Stimulated activated CD4-positive, alpha-beta T cell treated with anti-CD3 and anti-CD28 coated beads, Interleukin-12 subunit alpha, Interleukin-12 subunit beta, amount 100 ng/mL, for 24 hours (primary cell): ENCODE measurements around the gene UBE3B.

ENCODE experiments used
- DNase-seq, 2 experiments: peaks; one replicate each; pipeline ENCODE4 v3.0.0-alpha.2; 2020; ENCODE audit warnings: low read depth in 2 of 2

The UBE3B gene

GRCh38 chr12:109494348-109494881 lies 17.0 kb downstream of the UBE3B start:
- DNase-seq = no peak

DNA sequence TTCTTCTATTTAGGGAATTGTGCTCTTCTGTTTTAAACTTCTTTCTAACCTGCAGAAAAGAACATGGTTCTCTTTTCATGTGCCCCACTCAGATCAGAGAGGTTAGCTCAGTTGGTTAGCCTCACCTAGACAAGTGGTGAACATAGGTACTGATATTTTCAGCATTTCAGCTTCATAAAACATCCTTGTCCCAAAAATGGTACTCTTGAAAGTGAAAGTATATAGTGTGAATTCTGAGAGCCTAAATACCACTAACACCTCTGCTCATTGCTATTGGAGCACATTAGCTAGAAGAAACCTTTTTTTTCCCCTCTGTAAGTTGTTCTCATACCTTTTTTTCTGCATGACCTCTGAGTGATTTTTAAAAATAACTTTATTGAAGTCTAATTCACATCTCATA lies 17.6 kb downstream of the UBE3B start:
- no peak for DNase-seq

GRCh38 chr12:109496306-109496705 lies 18.9 kb downstream of the UBE3B start:
- DNase-seq = no peak

DNA sequence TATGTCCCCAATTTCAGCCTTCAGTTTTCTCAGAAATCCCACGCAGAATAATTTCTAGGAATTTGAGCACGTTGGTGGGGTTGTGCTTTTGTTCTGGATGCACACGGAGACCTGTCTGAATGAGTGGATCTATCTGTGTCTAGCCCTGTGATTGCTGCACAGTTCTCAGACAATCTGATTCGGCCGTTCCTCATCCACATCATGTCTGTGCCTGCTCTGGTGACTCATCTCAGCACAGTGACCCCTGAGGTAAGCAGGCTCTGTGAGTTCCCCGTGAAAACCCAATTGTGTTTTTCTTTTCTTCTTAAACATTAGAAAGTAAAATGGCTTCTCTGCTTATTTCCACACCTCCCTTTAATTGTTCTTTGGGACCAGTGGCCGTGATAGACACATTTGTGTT lies 20.2 kb downstream of the UBE3B start:
- no peak for DNase-seq

DNA sequence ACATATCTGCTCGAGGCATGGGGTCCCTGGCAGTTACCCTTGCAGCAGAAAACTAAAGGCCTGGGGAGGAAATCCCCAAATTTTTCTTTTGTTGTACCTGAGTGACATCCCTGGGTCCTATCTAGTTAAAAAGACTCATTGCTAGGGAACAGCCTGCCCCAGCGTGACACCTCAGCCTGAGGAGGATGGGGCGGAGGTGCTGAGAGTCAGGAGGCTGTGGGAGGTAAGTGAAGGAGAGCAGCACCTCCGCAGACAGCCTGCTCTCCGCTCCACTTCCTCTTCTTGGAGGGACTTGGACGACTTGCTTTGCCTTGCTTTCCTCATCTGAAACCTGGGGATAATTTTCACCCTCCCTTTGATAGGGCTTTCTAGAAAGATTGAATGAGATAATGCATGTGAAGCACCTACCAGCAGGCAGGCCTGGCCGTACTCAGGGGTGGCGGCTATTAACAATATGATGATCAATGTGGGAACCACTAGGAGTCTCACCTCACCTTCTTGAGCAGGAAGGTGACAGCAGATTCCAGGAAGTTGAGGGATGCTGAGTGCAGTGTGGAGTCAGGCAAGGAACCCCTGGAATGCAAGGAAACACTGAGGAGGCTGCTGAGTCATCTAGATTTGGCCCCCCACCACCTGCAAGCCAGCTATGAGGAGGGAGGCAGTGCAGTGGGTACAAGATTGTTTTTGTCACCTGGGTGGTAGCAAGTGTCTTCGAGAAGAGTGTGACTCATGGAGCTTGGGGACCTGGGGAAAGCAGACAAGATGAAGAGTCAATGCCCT lies 23.2 kb downstream of the UBE3B start:
- DNase-seq = no peak

DNA sequence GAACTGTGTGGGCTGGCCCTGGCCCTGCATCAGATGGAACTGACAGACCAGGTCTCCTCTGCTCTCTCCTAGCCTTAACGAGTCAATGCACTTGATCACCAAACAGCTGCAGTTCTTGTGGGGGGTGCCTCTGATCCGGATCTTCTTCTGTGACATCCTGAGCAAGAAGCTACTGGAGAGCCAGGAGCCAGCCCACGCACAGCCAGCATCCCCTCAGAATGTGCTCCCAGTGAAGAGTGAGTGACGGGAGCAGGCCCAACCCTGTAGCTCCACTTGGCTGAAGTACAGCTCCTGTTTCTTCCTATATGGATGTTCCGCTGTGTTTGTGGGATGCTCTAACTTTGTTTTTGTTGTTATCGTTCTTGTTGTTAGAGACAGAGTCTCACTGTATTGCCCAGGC lies 23.9 kb downstream of the UBE3B start:
- DNase-seq = no peak

GRCh38 chr12:109502332-109502731 lies 24.9 kb downstream of the UBE3B start:
- no peak for DNase-seq

- DNase-seq = no peak
These were observed 26.2 kb downstream of the UBE3B start for GRCh38 chr12:109503611-109504010.

DNA sequence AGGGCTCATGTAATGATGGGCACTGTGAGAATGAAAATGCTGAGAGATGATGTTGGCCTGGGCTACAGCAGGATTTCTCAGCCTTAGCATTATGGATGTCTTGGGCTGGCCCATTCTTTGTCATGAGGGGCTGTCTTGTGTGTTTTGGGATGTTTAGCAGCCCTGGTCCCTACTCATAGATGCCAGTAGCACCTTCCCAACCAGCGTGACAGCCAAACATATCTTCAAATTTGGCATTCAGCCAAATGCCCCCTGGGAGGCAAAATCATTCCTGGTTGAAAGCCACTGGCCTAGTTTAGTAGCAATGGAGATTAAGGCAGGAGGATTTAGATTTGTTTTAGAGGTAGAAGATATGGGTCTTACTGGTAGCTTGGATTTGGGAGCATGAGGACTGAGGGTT lies 26.6 kb downstream of the UBE3B start:
- no peak for DNase-seq

- no peak for DNase-seq
These were observed 32.8 kb downstream of the UBE3B start for GRCh38 chr12:109510196-109510595.

GRCh38 chr12:109512608-109513007 lies 35.2 kb downstream of the UBE3B start:
- no peak for DNase-seq

DNA sequence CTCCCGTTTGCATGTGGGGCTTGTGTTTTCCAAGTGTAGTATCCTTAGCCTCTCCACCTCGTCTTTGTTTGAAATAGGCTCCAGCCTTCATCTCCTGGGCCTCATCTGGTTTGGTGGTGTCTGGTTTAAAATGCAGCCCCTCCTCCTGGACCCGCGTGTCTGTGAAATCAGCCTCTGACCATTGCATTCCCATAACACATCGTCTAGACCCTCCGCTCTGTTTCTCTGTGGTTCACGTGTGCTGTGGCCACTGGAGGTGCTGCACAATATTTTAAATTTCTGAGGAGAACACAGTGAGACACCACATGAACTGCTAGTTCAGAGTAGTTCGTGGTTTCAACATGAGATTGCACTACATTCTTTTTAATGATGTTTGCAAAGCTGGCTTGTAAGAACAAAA lies 35.6 kb downstream of the UBE3B start:
- no peak for DNase-seq

DNA sequence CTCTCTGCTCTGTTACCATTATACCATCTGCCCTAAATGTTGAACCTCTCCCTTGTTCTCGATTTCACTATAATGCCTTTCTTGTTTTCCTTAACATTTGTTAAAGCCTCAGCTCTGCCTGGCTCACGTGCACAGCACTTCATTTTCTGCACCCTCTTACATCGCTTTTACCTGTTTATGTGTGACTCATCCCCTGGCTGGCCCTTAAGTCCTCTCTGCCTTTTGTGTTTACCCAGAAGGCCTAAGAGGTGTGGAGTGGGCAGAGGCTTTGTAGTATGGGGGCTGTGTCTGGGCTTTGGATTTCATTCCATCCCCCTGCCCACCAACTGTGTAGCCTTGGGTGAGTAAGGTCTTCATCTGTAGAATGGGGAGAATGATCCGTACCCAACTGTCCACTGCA lies 36.5 kb downstream of the UBE3B start:
- no peak for DNase-seq

DNA sequence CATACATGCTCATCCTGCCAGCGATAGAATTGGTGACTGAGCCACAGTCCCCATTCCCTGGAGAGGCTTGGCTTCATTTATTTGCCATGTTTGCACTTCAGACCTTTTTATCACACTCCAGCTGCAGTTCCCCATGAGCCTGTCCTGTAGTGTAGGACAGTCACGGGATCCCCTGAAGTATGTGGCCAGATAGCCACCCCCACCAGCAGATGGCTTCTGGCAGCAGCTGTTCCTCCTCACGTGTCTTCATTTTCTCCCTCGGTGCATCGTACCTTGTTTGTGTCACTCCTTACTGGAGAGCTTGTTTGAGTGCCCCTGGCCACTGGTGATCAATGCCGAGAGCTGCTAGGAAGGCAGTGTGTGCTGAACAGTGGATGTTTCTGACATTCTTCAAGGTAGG lies 40.2 kb downstream of the UBE3B start:
- DNase-seq = no peak

GRCh38 chr12:109518820-109519665 lies 41.6 kb downstream of the UBE3B start:
- DNase-seq = peak; percentile 11 to 45

- DNase-seq = no peak
These were observed 42.4 kb downstream of the UBE3B start for GRCh38 chr12:109519787-109520186.

GRCh38 chr12:109521831-109522230 lies 44.4 kb downstream of the UBE3B start:
- no peak for DNase-seq

- no peak for DNase-seq
These were observed 45.6 kb downstream of the UBE3B start for GRCh38 chr12:109523071-109523470.

DNA sequence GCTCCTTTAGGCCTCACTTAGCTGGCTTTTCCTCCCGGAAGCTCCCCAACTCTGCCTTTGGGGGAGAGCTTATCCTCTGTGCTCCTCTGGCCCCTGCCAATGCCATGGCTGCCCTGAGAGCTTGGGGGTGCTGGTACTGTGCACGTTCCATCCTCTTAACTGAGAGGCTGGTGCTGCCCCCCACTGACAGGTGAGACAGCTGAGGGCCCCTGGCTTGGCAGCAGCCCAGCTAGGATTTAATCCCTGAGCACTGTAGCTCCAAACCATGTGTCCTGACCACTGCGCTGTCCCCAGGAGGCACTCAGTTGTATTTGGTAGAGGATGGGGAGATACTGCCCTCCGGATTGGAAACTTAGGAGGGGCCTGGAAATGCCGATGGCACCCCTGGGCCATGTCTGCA lies 46.1 kb downstream of the UBE3B start:
- DNase-seq = no peak

DNA sequence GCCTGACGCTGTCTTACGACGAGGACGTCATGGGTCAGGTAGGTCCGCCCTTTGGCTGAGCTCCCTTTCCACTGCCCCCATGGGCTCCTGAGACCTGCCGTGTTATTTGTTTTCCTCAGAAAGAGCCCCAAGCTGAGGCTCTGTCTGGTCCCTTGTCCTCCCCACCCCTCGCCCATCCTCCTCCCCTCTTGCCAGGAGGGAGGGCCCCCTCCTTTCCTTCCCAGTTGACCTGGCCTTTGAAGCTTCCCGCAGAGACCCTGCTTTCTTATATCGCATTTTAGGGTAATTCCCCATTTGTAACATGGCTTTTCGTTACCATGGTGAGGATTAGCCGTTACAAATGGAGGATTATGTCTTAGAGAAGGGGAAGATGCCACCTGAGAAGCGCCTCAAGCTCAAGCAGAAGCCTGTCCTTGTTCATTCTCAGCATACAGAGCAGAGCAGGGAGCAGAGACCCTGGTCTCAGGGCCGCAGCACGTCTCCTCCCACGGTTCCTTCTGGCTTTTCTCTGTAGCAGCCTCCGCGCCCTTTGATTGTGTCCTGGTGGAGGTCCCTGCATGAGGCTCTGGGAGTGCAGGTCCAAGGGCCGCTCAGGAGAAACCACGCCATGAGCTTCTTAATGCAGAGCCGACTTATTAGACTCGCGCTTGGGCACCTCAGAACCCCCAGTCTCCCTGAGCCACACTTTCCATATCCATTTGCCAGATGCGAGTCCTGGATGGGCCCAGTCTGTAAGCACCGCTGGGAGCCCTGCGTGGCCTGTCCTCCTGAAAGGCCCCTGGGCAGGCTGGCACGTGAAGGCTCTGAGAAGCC lies 47.2 kb downstream of the UBE3B start:
- no peak for DNase-seq

DNA sequence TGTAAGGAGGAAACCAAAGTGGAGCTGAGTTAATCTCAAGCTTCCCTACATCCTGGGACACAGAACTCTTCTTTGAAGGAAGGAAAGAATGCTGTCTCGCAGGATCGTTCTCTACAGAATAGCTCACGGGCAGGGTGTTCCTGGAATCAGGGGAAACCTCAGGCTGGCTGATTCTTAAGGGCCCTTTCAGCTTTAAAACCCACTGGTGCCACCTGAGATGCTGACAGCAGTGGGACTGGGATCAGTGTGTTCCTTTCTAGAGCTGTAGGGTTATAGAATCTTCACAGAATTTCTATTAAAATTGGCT lies 47.8 kb downstream of the UBE3B start:
- no peak for DNase-seq

GRCh38 chr12:109527489-109528123 lies 50.2 kb downstream of the UBE3B start:
- no peak for DNase-seq
